Adipose tissue (tissue), 3 donors: Measurements from ENCODE around the gene PDYN. TPM values are rescaled to one million over a fixed set of nuclear protein-coding genes. Genes with fewer than 3 reads are reported as not detected.

Source experiments
- polyA plus RNA-seq, 3 donors: library from polyadenylated mRNA; stranded (reverse); fragments of 200-250 nt; gene quantifications; one replicate each; pipeline ENCODE4 v1.2.3, GENCODE V29; 2013
- donor health status: healthy with polysubstance abuse.
- donor health status: Bipolar disorder and iron deficiency.
- donor health status: healthy.

PDYN gene
- polyA plus RNA-seq, 3 donors = not detected

Other genes starting within 250 kb of the PDYN start
- gene SIRPA, start 98.7 kb downstream of the PDYN start, polyA plus RNA-seq = 10 to 100 TPM in 2 of 3 donors, 1 to 10 TPM in 1; 7.9 to 36.2 (median 25.4) TPM
- gene STK35, start 107.8 kb upstream of the PDYN start, polyA plus RNA-seq = 1 to 10 TPM; 4.0 to 7.7 (median 5.8) TPM